ENCODE measurements around the gene USH1C. TPM values are rescaled to one million over a fixed set of nuclear protein-coding genes. Genes with fewer than 3 reads are reported as not detected.

Gene USH1C
- total and polyA plus RNA-seq, 2 of the 4 experiments (the other 2 are of a cell fraction) = not detected

- H3K79me1 ChIP-seq (ENCODE audit: low read depth in 1 of 2, low read length in 2 of 2) = no peaks in the 10 kb centered on the region
- no peak overlapping the region for H3K4me2 ChIP-seq (ENCODE audit: low read depth, low read length)
- no peaks in the 10 kb centered on the region for H4K20me1 ChIP-seq (ENCODE audit: insufficient read depth, low read length)
- CTCF ChIA-PET = interaction anchor here (0.5 to 1.1 kb wide), 4 partner anchors 10 to 1093 kb away, joined by 3 to 4 read pairs (median 4); no protein-coding TSS in a partner anchor
- H4K8ac ChIP-seq (ENCODE audit: low read depth in 2 of 2, low read length in 2 of 2) = no peak overlapping the region
- TF ChIP-seq USF2 (IDR thresholded peaks at IDR 0.05; ENCODE audit: low read depth, low read length) (no peak), SMC3 (IDR thresholded peaks at IDR 0.05; ENCODE audit: low read depth, low read length) (no peak), MXI1 (IDR thresholded peaks at IDR 0.05; ENCODE audit: borderline replicate concordance, low read depth, low read length) (no peak), BHLHE40 (IDR thresholded peaks at IDR 0.05; ENCODE audit: low read depth, low read length) (no peak), CHD1 (IDR thresholded peaks at IDR 0.05; ENCODE audit: low read depth, low read length) (no peak), FOS (IDR thresholded peaks at IDR 0.05; ENCODE audit: low read depth, low read length) (no peak), NFE2L2 (IDR thresholded peaks at IDR 0.05; ENCODE audit: low read depth, low read length) (no peak), ELK1 (IDR thresholded peaks at IDR 0.05; ENCODE audit: borderline replicate concordance, low read depth, low read length) (no peak), RAD21 (IDR thresholded peaks at IDR 0.05; ENCODE audit: low read length) (no peak), POLR2A (IDR thresholded peaks at IDR 0.05; ENCODE audit: low read depth, low read length) (no peak), RFX5 (IDR thresholded peaks at IDR 0.05; ENCODE audit: low read depth, low read length) (no peak), RCOR1 (IDR thresholded peaks at IDR 0.05; ENCODE audit: insufficient replicate concordance, low read length) (no peak), MAFK (IDR thresholded peaks at IDR 0.05; ENCODE audit: low read depth, low read length) (no peak), CEBPB (IDR thresholded peaks at IDR 0.05; ENCODE audit: low read depth, low read length) (no peak)
- TF ChIP-seq, protein P1, sequence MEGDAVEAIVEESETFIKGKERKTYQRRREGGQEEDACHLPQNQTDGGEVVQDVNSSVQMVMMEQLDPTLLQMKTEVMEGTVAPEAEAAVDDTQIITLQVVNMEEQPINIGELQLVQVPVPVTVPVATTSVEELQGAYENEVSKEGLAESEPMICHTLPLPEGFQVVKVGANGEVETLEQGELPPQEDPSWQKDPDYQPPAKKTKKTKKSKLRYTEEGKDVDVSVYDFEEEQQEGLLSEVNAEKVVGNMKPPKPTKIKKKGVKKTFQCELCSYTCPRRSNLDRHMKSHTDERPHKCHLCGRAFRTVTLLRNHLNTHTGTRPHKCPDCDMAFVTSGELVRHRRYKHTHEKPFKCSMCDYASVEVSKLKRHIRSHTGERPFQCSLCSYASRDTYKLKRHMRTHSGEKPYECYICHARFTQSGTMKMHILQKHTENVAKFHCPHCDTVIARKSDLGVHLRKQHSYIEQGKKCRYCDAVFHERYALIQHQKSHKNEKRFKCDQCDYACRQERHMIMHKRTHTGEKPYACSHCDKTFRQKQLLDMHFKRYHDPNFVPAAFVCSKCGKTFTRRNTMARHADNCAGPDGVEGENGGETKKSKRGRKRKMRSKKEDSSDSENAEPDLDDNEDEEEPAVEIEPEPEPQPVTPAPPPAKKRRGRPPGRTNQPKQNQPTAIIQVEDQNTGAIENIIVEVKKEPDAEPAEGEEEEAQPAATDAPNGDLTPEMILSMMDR (conservative IDR thresholded peaks at IDR 0.05; ENCODE audit: low read depth, low read length) = no peak
- no peaks in the 10 kb centered on the region for H3K4me1 ChIP-seq (ENCODE audit: control insufficient read depth, insufficient read depth, low read length)
- H3K27me3 ChIP-seq (ENCODE audit: control insufficient read depth, insufficient read depth, low read length) = peaks cover 19% of the 10 kb centered on the region
- H2BK20ac ChIP-seq (ENCODE audit: low read depth, low read length) = no peak overlapping the region
- dilution Hi-C loops (cut with HindIII; ENCODE audit: low sequenced_read_pairs, unreplicated experiment) = no loop called here
- WGBS, 2 experiments (ENCODE audit: extremely low coverage in 2 of 2, insufficient read length in 1 of 2) = no CpG with 5 or more reads among the region's 3 CpGs
- H3K14ac ChIP-seq (replicated peaks; ENCODE audit: low read depth, low read length) = no peak overlapping the region
- in situ Hi-C loops (cut with MboI; ENCODE audit: low sequenced_read_pairs) = loop anchor here (10.0 to 25.0 kb wide), 2 partner anchors 274 to 571 kb away; no protein-coding TSS in a partner anchor
- no peak overlapping the region for H3K23ac ChIP-seq (ENCODE audit: low read depth, low read length)
- no peak overlapping the region for H2BK120ac ChIP-seq (ENCODE audit: low read depth, low read length)
- no peaks in the 10 kb centered on the region for H3K9me1 ChIP-seq (ENCODE audit: insufficient read depth, low read length)
- no peak overlapping the region for H3K9ac ChIP-seq (ENCODE audit: low read depth, low read length)
- BruUV-seq (replicated peaks) = no TSS peak
- ATAC-seq (ENCODE audit: low read depth) (no peak), DNase-seq (no peak)
- no peak overlapping the region for H3K18ac ChIP-seq (ENCODE audit: low read depth, low read length)
- no peak overlapping the region for H2BK5ac ChIP-seq (ENCODE audit: low read depth, low read length, poor library complexity, severe bottlenecking)
- no peak overlapping the region for H4K91ac ChIP-seq (ENCODE audit: insufficient read depth, low read depth, low read length)
- no peak overlapping the region for H2AK5ac ChIP-seq (ENCODE audit: low read depth, low read length)
- no peak overlapping the region for H3K56ac ChIP-seq (ENCODE audit: extremely low read depth, insufficient read depth, low read length)
- no peaks in the 10 kb centered on the region for H3K36me3 ChIP-seq (ENCODE audit: control insufficient read depth, insufficient read depth, low read length)
- no peak overlapping the region for H2BK15ac ChIP-seq (ENCODE audit: low read depth, low read length)
- POLR2A ChIA-PET (ENCODE audit: unreplicated experiment) = no interaction called here
- H2AK9ac ChIP-seq (replicated peaks; ENCODE audit: low read depth, low read length, poor library complexity) = no peak overlapping the region
- no peak overlapping the region for H3K4me3 ChIP-seq (ENCODE audit: insufficient read depth, low read depth, low read length)
- no peak overlapping the region for H2AFZ ChIP-seq (replicated peaks; ENCODE audit: low read length, poor library complexity)
- no peaks in the 10 kb centered on the region for H3K9me3 ChIP-seq (ENCODE audit: control insufficient read depth, insufficient read depth, low read length)
- no peak overlapping the region for H3K4ac ChIP-seq (ENCODE audit: low read depth, low read length)
- no peak overlapping the region for H3K27ac ChIP-seq (ENCODE audit: insufficient read depth, low read length)
- H4K5ac ChIP-seq (ENCODE audit: low read depth, low read length) = no peak overlapping the region
- intact Hi-C loops (cut with micrococcal nuclease) = loop anchor here (10.0 kb wide), 2 partner anchors 684 to 724 kb away; no protein-coding TSS in a partner anchor
These were observed 35.4 kb downstream of the USH1C start for GRCh38 chr11:17508791-17509190.

All from IMR-90 (cell line).